GM18517 (cell line): ENCODE results near the gene FGF5.
"Not testable (repeated sequence)": the region's sequence is repeated elsewhere in the genome, so short reads cannot be mapped to it uniquely, and the experiment has no call there.

ENCODE experiments used
- ATAC-seq: cut with Tn5 transposase; IDR thresholded peaks from one replicate; pipeline ENCODE4 v1.9.1; 2021; ENCODE audit warnings: mild to moderate bottlenecking, moderate library complexity; ENCODE audit not compliant: unreplicated experiment

Gene FGF5, protein sequence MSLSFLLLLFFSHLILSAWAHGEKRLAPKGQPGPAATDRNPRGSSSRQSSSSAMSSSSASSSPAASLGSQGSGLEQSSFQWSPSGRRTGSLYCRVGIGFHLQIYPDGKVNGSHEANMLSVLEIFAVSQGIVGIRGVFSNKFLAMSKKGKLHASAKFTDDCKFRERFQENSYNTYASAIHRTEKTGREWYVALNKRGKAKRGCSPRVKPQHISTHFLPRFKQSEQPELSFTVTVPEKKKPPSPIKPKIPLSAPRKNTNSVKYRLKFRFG

DNA sequence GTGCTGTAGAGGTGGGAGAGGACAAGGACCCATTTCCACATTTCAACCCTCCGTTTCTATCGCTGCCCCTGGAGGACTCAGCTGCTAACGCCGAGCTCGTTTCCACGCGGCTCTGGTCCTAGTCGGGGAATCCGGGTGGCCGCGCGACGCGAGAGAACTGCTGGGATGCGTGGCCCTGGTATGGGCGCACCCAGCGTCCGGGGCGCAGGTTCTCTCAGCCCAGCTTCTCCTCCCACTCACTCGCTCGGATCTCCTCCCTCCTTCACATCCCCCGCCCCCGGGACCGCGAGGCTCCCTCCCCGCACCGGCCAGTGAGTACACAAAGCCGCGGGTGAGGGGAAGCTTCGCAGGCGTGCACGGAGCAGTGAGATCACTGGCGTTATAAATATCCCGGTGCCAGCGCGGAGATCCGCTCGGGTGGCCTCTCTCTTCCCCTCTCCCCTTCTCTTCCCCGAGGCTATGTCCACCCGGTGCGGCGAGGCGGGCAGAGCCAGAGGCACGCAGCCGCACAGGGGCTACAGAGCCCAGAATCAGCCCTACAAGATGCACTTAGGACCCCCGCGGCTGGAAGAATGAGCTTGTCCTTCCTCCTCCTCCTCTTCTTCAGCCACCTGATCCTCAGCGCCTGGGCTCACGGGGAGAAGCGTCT, at the start of gene FGF5:
Gene FGF5, plus strand, starts transcription at position 412 of the 649 bp plus-strand sequence. Its CDS starts 161 bp downstream, at position 573.
- no peak for ATAC-seq

DNA sequence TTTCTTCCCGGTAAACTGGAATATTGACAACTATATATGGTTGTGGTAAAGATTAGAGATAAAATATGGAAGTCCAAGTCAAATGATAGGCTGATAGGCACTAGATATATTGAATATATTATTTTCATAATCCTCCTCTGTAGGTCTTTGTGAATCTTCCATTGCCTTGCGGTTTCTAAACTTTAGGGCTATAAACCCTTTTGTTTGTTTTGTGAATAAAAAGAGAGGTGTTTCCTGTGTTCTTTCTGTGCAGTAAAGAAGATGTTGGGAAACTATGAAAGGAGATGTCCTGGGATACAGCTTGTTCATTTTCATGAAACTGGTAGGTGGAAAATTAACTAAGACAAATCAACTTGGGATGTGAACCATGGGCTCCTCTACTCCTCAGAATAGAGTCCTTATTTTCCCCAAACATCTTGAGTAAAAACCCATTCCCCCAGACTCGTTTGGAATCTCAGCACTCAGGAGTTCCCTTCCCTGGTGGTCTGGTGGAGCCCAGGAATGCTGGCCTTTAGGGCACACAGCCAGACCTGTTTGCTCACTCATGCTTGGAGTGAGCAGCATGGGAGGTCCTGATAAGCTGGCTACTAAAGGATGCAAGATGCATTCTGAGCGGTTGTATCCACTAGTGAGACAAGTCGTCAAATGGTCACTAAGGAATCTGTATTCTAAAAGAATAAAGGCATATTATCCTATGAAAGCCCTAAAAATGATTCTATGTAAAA, 47.0 kb upstream of the FGF5 start:
- no peak for ATAC-seq

DNA sequence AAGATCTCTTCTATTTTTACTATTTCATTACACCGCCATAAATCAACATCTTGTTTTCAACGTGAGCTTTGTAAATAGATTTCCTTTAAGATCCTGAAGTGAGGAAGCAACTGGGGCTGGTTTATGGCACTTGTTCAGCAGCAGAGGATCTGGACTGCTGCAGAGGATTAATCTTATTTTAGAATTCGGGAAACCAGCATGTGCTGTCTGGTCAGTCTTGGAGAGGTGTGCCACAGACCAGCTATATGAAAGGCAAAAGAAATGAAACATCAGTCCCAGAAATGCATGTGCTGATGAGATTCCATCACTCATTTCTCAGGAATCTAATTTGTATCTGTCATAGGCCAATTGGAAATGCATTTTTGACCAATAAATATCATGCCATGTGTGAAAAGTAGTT, 45.8 kb upstream of the FGF5 start:
- ATAC-seq = no peak

DNA sequence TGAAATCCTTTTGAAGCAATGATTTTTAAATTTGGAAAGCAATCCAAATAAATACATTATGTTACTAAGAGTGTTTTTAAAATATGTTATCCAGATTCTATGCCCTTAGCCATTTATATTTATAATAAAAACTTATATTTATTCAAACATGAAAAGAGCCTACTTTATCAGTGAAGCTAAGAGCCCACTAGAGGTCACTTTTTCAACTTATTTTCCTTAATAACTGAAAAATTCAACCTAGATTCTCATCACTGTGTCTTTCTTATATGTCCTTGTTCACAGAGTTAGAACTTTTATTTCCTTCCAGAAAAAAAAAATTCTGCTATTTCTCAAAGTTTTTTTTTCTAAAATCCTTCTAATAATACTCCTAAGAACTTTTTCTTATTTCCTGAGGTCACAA, 45.3 kb upstream of the FGF5 start:
- no peak for ATAC-seq

DNA sequence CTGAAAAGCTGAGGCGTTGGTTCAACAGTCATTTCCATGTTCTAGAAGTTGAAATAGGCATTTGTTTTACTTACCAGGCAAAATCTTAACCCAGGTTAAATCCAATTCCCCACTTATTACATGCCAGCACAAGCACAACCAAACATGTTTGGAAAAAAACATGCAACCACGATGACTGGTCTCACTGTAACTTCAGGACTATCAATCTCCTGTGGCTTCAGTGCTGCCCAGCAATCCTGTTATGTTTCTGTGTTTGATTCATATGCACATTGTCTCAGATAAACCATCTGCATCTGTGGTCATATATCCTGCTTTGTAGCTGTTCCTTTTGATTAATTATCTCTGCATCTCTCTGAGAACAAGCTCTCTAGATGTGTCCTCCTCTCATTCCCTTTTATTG, 40.9 kb upstream of the FGF5 start:
- no peak for ATAC-seq

DNA sequence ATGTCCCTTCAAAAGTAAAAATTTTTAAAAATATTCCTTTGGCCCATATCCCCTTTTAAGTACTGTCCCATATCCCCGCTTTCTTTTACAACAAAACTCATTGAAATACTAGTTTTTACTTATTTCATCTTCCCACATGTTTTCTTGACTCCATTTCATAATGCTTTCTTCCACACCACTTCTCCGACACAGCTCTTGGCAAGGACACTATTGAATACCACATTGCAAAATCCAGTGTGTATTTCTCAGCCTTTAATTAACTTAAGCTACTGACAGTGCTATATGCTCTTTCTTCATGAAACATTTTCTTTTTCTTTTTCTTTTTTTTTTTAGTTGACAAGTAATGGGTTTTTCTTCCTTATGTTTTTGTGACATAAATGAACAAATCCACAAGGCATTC, 40.4 kb upstream of the FGF5 start:
- no peak for ATAC-seq

DNA sequence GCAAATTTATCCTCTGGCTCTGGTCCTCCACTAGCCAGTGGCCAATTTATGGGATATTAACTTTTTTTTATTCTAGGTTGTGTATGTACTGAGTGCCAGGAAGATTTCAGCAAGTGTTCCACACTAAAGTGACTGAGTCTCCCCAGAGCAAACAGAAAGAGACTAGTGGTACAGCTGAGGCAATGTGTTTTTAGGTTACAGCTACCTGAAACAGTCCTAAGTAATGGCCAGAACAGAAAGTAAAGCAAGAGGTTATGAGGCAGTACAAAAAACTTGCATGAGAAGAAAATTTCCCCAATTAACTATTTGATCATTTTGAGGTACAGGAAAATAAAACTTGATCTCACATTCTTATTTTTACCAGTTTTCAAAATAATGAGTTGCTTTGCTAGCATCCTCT, 38.0 kb upstream of the FGF5 start:
- no peak for ATAC-seq

DNA sequence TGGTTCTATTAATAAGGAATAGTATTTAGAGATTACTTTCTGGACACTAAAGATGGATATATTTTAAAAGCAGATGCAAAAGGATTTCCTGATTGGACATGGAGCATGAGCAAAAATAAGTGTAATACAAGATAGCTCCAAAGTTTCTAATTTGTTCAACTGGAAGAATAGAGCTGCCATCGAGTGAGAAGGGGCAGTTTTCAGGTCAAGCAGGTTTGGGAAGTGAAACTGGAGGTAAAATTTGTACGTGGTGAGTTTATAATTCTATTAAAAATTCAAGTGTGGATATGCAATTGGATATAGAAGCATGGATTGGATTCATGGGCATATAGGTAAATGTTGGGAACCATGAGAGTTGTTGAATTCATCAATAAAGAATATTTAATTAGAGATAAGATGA, 37.3 kb upstream of the FGF5 start:
- ATAC-seq = no peak

DNA sequence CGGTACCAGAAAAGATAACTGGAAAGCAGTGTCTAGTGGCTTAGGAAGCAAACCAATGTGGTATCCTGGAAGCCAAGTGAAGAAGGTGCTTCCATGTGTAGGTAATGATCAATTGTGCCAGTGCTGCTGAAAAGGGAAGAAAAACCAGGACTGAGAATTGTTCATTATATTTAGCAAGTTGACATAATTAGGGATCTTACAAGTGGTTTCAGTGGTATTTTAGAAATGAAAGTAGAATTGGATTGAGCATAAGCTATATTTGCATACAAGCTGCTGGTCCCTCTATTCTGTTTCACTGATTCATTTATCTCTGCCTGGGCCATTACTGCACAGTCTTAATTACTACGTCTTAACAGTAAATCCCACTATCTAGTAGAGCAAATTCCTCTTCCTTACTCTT, 36.9 kb upstream of the FGF5 start:
- peak; percentile 43 for ATAC-seq

DNA sequence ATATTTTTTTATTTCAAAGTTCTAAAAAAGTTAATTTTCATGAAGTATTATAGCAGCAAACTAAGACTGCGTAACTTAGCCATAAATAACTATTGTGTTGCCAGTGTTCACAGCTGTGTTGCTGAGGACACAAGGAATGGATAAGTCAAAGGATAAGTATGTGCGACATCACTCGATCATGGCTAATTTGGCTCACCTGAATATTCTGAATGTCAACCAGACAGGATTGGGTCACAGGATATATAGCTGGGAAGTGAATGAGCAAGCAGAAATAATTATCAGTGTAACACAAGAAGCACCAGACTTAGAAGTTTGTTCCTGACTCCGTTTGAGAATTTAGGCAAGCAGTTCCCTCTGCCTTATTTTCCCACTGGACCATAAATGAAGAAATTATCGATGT, 35.3 kb upstream of the FGF5 start:
- ATAC-seq = no peak

DNA sequence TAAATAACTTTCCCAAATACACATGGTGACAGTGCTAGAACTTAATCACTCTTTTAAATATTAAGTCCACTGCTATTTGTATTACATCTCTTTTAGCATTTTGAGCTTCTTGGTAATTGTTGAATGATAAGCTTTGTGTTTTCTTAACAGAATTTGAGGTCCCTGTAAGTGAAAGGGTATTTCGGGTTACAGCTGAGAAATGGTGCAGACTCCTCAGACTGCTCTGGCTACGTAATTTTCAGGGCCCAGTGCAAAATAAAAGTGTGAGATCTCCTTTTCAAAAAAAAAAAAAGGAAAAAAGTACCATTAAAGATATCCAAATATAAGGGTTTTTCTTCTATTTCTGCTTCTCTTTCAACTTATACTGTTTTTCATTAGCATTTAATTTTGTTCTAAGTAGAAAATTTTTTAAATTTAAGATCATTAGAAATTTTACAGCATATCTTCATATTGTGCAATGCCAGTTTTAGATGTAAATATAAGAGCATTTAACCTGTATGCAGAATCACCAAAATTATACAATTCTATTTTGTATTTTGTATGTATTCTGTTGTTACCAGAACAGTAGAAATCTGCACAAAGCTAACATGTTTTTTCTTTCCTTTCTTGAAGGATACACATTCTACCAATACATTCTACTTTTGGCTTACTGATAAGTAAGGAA, 33.6 kb upstream of the FGF5 start:
- no peak for ATAC-seq

DNA sequence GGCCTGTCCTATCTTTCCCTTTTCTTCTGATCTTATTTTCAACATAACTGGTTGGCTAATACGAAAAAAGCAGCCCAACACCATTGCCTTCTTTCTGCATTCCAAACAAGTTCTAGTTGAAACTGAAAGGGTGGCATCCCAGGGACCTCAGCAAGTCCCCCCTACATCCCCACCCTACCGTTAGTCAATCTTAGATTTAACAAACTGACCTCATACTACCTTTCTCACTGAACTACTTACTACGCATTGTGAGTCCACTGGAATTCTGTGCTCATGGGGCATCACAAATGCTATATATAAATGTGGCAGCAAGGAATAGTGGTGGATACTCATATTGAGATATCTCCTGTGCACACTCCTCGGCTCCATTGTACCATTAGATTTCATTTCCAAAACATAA, 33.1 kb upstream of the FGF5 start:
- ATAC-seq = no peak

DNA sequence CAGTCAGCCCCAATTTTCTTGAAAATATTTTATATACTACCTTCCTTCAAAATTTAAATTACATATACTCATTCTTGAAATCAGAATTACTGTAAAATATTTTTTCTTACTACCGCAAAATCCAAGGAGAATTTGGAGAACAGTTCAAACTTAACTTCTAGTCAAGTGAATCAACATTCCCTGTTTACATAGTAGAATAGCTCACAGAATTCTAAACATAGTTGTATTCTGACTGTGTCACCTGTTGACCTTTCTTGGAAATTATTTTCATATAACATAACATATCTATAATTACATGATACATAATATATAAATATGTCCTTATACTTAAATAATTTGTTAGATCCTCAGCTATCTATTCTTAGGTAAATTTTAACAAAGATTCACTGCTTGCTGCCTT, 31.0 kb upstream of the FGF5 start:
- no peak for ATAC-seq

DNA sequence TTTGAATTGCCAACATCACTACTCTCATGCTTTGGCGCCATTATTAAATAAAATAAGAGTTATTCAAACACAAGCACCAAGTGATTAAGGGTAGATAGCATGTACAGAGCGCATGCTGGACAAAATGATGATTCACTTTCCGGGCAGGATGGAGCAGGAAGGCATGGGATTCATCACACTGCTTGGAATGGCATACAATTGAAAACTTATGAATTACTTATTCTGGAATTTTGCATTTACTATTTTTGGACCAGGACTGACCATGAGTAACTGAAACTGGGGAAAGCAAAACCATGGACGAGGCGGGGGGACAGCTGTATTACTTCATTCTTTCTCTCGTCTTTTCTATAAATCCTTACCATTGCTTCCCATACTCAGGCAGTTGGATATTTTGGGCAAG, 28.5 kb upstream of the FGF5 start:
- no peak for ATAC-seq

DNA sequence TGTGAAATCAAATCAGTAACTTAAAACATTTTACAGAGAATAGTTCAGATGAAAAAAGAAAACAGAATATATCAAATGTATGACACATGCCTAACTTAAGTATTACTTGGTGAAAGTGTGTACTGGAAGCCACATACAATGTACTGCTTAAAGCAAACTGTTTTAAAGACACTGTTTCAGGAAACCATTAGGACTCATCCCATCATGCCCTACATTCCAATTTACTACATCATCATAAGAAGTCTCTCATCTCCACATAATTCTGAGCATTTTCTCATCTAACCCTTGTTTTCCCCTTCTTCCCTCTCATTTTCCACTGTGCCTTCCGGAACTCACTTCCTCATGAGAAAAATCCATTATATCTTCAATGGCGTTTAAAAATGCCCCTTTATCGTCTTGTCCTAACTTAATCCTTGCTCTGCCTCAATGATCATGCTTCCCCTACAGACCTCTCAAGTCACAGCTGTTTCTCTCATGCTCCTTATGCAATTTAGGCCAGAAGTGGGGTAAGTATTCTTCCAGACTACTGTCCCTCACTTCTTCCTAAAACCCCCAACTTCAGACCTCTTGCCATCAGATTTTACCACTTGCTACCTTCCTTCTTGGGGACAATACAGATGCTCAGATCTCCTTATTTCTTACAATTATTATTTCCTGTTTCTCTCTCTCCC, 26.8 kb upstream of the FGF5 start:
- ATAC-seq = no peak

DNA sequence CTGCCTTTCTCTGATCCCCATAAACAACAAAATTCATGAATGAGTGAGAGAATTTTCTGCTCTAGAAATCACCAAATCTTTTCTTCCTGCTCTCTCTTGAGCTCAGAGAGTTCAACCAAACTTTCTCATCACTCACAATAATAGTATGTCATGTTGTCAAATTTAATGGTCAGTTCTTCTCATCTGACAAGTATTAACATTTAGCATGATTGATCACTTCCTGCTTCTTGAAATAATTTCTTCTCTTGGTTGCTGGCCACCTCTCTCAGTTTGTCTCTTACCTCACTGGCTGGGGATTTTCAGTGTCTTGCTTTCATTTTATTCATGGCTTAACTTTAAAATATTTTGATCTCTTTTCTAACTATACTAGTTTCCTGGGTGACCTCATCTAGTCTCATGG, 25.5 kb upstream of the FGF5 start:
- no peak for ATAC-seq

DNA sequence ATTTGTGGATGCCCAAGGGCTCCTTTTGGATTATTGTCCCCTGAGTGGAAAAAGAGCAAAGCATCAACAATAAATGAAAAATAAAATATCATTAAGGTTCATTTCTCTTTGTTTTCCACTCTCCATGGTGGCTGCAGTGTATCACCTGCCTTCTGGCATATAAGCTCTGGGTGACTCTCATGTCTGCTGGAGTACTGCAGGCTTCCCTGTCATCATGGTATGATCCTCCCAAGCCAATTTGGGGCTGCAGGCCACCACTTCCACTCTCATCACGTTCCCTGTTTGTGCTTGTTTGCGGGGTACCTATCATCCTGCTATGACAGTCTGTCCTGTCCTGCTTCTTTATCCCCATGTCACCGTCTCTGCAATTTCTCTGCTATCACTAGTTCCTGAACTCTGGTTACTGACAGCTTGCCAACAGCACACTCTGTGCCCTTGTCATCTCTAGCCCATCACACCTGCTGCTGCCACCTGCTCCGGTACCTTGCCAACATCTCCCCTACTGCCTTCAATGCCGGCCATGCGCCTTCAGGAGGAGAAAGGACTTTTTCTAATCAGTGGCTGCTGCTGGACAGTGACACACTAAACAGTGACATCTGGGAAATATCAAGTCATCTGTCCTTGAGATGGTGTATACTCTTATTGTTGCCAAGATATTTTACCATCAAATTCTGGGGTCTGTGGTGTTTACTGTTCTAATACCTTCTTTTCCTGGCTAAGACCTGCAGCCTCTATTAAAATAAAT, 23.0 kb upstream of the FGF5 start:
- no peak for ATAC-seq

DNA sequence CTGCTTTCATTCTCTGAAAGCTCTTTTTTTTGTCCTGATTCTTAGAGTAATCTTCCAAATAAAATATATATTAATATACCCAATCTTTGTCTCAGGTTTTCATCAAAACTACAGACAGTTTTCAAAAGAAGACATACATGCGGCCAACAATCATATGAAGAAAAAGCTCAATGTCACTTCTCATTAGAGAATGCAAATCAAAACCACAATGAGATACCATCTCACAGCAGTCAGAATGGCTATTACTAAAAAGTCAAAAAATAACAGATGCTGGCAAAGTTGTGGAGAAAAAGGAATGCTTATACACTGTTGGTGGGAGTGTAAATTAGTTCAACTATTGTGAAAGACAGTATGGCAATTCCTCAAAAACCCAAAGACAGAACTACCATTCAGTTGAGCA, 19.0 kb upstream of the FGF5 start:
- ATAC-seq = not testable (repeated sequence)

DNA sequence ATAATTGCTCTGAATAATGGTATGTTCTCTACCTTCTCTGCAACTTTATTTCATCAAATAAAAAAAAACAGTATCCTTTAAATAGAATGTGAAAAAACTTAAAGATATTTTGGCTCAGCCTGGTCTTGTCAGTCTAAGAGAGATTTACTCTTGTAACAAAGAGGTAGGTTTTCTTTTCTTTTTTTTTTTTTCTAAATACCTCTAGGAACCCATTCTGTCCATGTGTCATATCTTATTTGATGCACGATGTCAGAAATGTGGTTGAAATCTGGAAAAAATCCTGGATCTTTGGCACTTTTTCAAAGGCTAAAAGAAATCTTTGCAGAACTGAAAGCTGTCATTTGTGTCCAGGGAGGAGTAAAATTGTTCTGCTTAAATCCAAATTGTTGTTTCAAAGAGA, 17.3 kb upstream of the FGF5 start:
- ATAC-seq = no peak

DNA sequence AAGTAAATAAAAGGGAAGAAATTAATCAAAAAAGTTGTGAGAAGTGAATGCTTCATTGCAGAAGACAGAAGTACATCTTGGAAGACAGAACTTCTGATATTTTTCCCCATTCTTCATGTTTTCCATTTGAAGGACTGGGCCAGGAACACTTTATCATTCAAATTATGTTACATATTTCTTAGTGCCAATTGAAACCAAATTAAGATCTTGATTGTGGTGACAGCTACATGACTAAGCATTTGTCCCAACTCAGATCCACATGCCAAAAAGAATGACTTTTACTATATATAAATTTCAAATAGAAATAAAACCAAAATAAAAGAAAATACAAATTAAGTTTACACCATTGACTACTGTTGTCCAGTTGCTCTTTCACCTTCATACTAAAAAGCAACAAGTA, 14.0 kb upstream of the FGF5 start:
- ATAC-seq = no peak

DNA sequence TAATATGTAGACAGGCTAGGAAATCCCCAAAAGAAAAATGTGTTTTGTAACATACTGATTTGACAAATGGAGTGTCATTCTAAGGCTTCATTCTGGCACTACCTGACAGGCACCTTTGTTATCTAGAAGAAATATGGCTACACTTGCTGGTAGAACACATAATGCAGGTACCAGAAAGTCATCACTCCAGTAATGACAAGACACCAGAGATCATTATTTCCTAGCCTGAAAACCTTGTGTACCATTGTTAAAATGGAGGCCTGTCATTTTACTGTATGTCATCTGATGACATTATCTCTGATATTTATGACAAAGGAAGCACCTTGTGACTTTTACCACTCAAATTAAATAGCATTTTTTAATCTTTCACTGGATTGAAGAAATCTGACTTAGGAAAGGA, 13.5 kb upstream of the FGF5 start:
- no peak for ATAC-seq
